ENCODE measurements around the gene LETMD1.

Gene LETMD1

DNA sequence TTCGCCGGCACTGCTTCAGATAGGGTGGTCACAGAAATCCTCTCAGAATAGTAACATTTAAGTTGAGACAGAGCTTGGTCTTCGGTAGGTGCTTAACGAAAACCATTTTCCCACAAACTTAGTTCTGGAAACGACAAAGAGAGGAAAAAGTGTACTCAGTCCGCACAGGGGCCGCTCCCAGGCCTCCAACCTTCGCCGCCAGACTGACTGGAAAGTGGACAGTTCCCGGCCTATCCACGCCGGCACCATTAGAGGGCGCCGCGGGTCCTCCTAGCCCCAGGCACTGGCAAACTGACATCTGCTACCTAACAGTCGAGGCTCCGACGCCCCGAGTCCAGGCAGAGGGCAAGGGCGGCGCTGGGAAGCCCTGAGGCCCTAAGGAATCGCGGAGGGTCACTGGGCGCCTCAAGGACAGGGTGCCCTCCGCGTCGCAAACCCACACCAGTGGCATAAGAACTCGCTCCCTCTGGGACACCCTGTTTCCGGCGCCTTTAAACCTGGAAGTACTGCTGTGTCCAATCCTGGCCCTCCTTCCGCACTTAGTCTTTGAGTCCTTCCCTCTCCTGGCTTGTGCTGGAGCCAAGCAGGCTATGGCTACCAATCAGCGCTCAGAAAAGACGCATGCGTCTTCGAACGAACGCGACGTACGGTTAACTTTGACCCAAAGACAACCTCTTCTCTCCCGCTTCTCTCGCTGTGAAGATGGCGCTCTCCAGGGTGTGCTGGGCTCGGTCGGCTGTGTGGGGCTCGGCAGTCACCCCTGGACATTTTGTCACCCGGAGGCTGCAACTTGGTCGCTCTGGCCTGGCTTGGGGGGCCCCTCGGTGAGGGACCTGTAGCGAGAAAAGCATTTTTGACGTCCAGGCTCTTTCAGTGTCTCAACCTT is at the start of gene LETMD1 (continued):
- TF ChIP-seq PATZ1 (tag by site-specific recombination; IDR thresholded peaks at IDR 0.05) (peak; percentile 68), ZNF555 (tag by site-specific recombination; conservative IDR thresholded peaks at IDR 0.05) (no peak), ZSCAN30 (tag by site-specific recombination; IDR thresholded peaks at IDR 0.05) (peak; percentile 90), ZNF785 (tag by site-specific recombination; IDR thresholded peaks at IDR 0.05) (no peak), ZNF26 (tag by site-specific recombination; IDR thresholded peaks at IDR 0.05) (no peak), ZBTB49 (tag by site-specific recombination; IDR thresholded peaks at IDR 0.05; ENCODE audit: low read depth) (no peak), ZNF747 (tag by site-specific recombination; IDR thresholded peaks at IDR 0.05) (no peak), ZNF24 (tag by site-specific recombination; IDR thresholded peaks at IDR 0.05) (peak; percentile 76), ZNF571 (tag by site-specific recombination; IDR thresholded peaks at IDR 0.05) (no peak), ZNF558 (tag by site-specific recombination; IDR thresholded peaks at IDR 0.05) (no peak), SP7 (tag by site-specific recombination; IDR thresholded peaks at IDR 0.05) (peak; percentile 87), ZNF211 (tag by site-specific recombination; IDR thresholded peaks at IDR 0.05; ENCODE audit: low read depth) (no peak), ZNF830 (tag by site-specific recombination; IDR thresholded peaks at IDR 0.05; ENCODE audit: low read depth) (no peak), KLF1 (tag by site-specific recombination; IDR thresholded peaks at IDR 0.05) (no peak; the same call in 1 of the 2 replicates), ZFP69B (tag by site-specific recombination; IDR thresholded peaks at IDR 0.05) (peak; percentile 58; the same call in 1 of the 2 replicates), ZNF16 (tag by site-specific recombination; IDR thresholded peaks at IDR 0.05; ENCODE audit: low read depth) (no peak), ZBTB1 (tag by site-specific recombination; IDR thresholded peaks at IDR 0.05) (no peak), ZNF18 (tag by site-specific recombination; IDR thresholded peaks at IDR 0.05) (peak; percentile 65), ZNF513 (tag by site-specific recombination; IDR thresholded peaks at IDR 0.05) (no peak), ZIC2 (tag by site-specific recombination; IDR thresholded peaks at IDR 0.05) (no peak), ZNF23 (tag by site-specific recombination; IDR thresholded peaks at IDR 0.05; ENCODE audit: borderline replicate concordance) (no peak), ZNF596 (tag by site-specific recombination; IDR thresholded peaks at IDR 0.05) (no peak), ZNF645 (tag by site-specific recombination; IDR thresholded peaks at IDR 0.05) (no peak), ZSCAN4 (tag by site-specific recombination; IDR thresholded peaks at IDR 0.05) (peak; percentile 51; the same call in 1 of the 2 replicates), AEBP2 (tag by site-specific recombination; IDR thresholded peaks at IDR 0.05; ENCODE audit: borderline replicate concordance) (no peak), ZBTB21 (tag by site-specific recombination; IDR thresholded peaks at IDR 0.05) (peak; percentile 60; the same call in 1 of the 2 replicates)

Data from HEK293 (cell line).